GM12878 (cell line): ENCODE measurements around the gene RAI14. TPM values are rescaled to one million over a fixed set of nuclear protein-coding genes. Genes with fewer than 3 reads are reported as not detected.

Experiments used
- ATAC-seq: fragments of 200-7000 bp; cut with Tn5 transposase; 3 replicates; pipeline ENCODE4 v1.9.1; 2020; ENCODE audit warnings: mild to moderate bottlenecking, moderate library complexity
- BruUV-seq: library from RNA; stranded (reverse); fragments of 400-500 nt; replicated peaks from 2 replicates; lab custom pipeline; 2021; lab: Mats Ljungman, UMichigan
- CTCF ChIA-PET: fragments of 300-600 bp; sonication (Branson Sonifier 250); formaldehyde crosslinking; extraction: SDS; loops from one replicate; lab custom pipeline; 2021; ENCODE audit warnings: inconsistent platforms; lab: Yijun Ruan, JAX
- POLR2A ChIA-PET: fragments of 350-600 bp; formaldehyde crosslinking; extraction: SDS; loops from one replicate; lab custom pipeline; 2021; ENCODE audit warnings: inconsistent platforms; lab: Charles Lee
- RAD21 ChIA-PET: fragments of 300-600 bp; sonication (Branson Sonifier 250); formaldehyde crosslinking; loops from one replicate; lab custom pipeline; 2023; ENCODE audit warnings: antibody characterized with exemption; ENCODE audit not compliant: unreplicated experiment; lab: Charles Lee
- SMC1A ChIA-PET: fragments of 300-600 bp; sonication (Branson Sonifier 250); formaldehyde crosslinking; loops from one replicate; lab custom pipeline; 2023; ENCODE audit not compliant: unreplicated experiment, uncharacterized antibody; lab: Charles Lee
- DNase-seq: peaks from one replicate; pipeline ENCODE4 v3.0.0-alpha.2; 2011; ENCODE audit warnings: low read depth, low spot score
- FAIRE-seq: peaks from 3 replicates; lab custom pipeline; 2011; peaks lifted over from hg19 to GRCh38; lab: Jason Lieb, UNC
- H2AFZ ChIP-seq: 2 replicates; pipeline ENCODE4 v1.6.0; 2011; ENCODE audit warnings: low read depth, low read length, control low read depth; ENCODE audit not compliant: control insufficient read depth
- H3K27ac ChIP-seq: 2 replicates; pipeline ENCODE4 v1.5.1; 2011; ENCODE audit warnings: control low read depth; ENCODE audit not compliant: control insufficient read depth, insufficient read depth
- H3K27me3 ChIP-seq, 2 experiments: replicated peaks in 1 of 2; 2 replicates each; pipeline versions ENCODE4 v1.6.0 to v1.6.1; 2011; ENCODE audit warnings: low read length in 1 of 2; ENCODE audit not compliant: control insufficient read depth in 2 of 2, insufficient read depth in 2 of 2
- H3K36me3 ChIP-seq, 2 experiments: 2 replicates each; pipeline ENCODE4 v1.5.1; 2011; ENCODE audit warnings: low read length in 1 of 2; ENCODE audit not compliant: control insufficient read depth in 2 of 2, insufficient read depth in 2 of 2
- H3K4me1 ChIP-seq: 2 replicates; pipeline ENCODE4 v1.6.1; 2011; ENCODE audit warnings: mild to moderate bottlenecking, low read length, moderate library complexity, mixed read lengths; ENCODE audit not compliant: control insufficient read depth, insufficient read depth
- H3K4me2 ChIP-seq: 2 replicates; pipeline ENCODE4 v1.6.0; 2011; ENCODE audit warnings: control low read depth; ENCODE audit not compliant: control insufficient read depth, insufficient read depth
- H3K4me3 ChIP-seq: fragments of 200-600 bp; sonication (generic); 2 replicates; pipeline ENCODE4 v1.5.1; 2016
- H3K79me2 ChIP-seq: 2 replicates; pipeline ENCODE4 v1.6.0; 2011; ENCODE audit warnings: low read length; ENCODE audit not compliant: control insufficient read depth, insufficient read depth
- H3K9ac ChIP-seq: 2 replicates; pipeline ENCODE4 v1.8.0; 2011; ENCODE audit warnings: low read length, control low read depth, mixed read lengths; ENCODE audit not compliant: control insufficient read depth, insufficient read depth
- H3K9me3 ChIP-seq: replicated peaks from 3 replicates; pipeline ENCODE4 v1.5.1; 2011; ENCODE audit warnings: mild to moderate bottlenecking, low read length; ENCODE audit not compliant: control insufficient read depth, insufficient read depth
- H4K20me1 ChIP-seq: 2 replicates; pipeline ENCODE4 v1.6.0; 2011; ENCODE audit not compliant: control insufficient read depth, insufficient read depth
- DPF2 ChIP-seq: fragments of 450-650 bp; IDR thresholded peaks from 2 replicates; pipeline ENCODE4 v1.6.1; 2017; ENCODE audit warnings: mild to moderate bottlenecking
- HDAC6 ChIP-seq: fragments of 200-600 bp; sonication (generic); IDR thresholded peaks from one replicate; pipeline ENCODE4 v1.8.0; 2017; ENCODE audit warnings: antibody characterized with exemption; ENCODE audit not compliant: unreplicated experiment
- HDGF ChIP-seq: fragments of 450-650 bp; IDR thresholded peaks from 2 replicates; pipeline ENCODE4 v1.6.1; 2016; ENCODE audit warnings: antibody characterized with exemption
- IRF4 ChIP-seq: IDR thresholded peaks from 2 replicates; pipeline ENCODE4 v1.6.1; 2011; ENCODE audit warnings: low read depth, low read length
- KAT2A ChIP-seq: conservative IDR thresholded peaks from 2 replicates; pipeline ENCODE4 v1.6.1; 2011; ENCODE audit warnings: low read depth, low read length; ENCODE audit not compliant: control insufficient read depth
- MEF2B ChIP-seq: fragments of 450-650 bp; IDR thresholded peaks from 2 replicates; pipeline ENCODE4 v1.6.1; 2018; ENCODE audit warnings: mild to moderate bottlenecking, moderate library complexity; ENCODE audit not compliant: partially characterized antibody, poor library complexity, severe bottlenecking
- MXI1 ChIP-seq: fragments of 150-350 bp; IDR thresholded peaks from 2 replicates; pipeline ENCODE4 v1.6.1; 2011; ENCODE audit warnings: low read depth, mild to moderate bottlenecking, inconsistent platforms, low read length, improper control_type of control experiment
- MYC ChIP-seq: IDR thresholded peaks from 2 replicates; pipeline ENCODE4 v1.6.1; 2011; ENCODE audit warnings: mild to moderate bottlenecking, low read length, moderate library complexity, inconsistent platforms; ENCODE audit not compliant: insufficient read depth, insufficient replicate concordance, insufficient read length, severe bottlenecking
- NR2C1 ChIP-seq: fragments of 450-650 bp; IDR thresholded peaks from 2 replicates; pipeline ENCODE4 v1.6.1; 2017; ENCODE audit warnings: antibody characterized with exemption, mild to moderate bottlenecking, moderate library complexity
- RCOR1 ChIP-seq: conservative IDR thresholded peaks from 2 replicates; pipeline ENCODE4 v1.6.1; 2012; ENCODE audit warnings: low read depth, low read length, improper control_type of control experiment
- RFX5 ChIP-seq: IDR thresholded peaks from 2 replicates; pipeline ENCODE4 v1.6.1; 2011; ENCODE audit warnings: low read depth, low read length, improper control_type of control experiment
- SMC3 ChIP-seq: IDR thresholded peaks from 2 replicates; pipeline ENCODE4 v1.6.1; 2011; ENCODE audit warnings: low read length, improper control_type of control experiment, borderline replicate concordance
- SUZ12 ChIP-seq: fragments of 200-600 bp; sonication (generic); IDR thresholded peaks from one replicate; pipeline ENCODE4 v1.6.1; 2018; ENCODE audit warnings: antibody characterized with exemption, mild to moderate bottlenecking; ENCODE audit not compliant: unreplicated experiment
- WRNIP1 ChIP-seq: IDR thresholded peaks from 2 replicates; pipeline ENCODE4 v1.6.1; 2011; ENCODE audit warnings: low read depth, low read length, improper control_type of control experiment, borderline replicate concordance
- ZNF384 ChIP-seq: IDR thresholded peaks from 2 replicates; pipeline ENCODE4 v1.6.1; 2012; ENCODE audit warnings: low read depth, mild to moderate bottlenecking, low read length, improper control_type of control experiment, borderline replicate concordance
- ZSCAN29 ChIP-seq: fragments of 450-650 bp; IDR thresholded peaks from 2 replicates; pipeline ENCODE4 v1.6.1; 2017; ENCODE audit warnings: mild to moderate bottlenecking, moderate library complexity
- WGBS: methylation state at CpG from one replicate; pipeline ENCODE4 v1.1.6; 2016; ENCODE audit warnings: low lambda C conversion rate; ENCODE audit not compliant: insufficient replicate concordance, insufficient coverage; ENCODE audit errors: missing lambda C conversion rate; 5-methylcytosine and 5-hydroxymethylcytosine counted together
- in situ Hi-C: fragments of 300-500 bp; cut with MboI; formaldehyde crosslinking; loops from 9 replicates; pipeline ENCODE4 v1.14.3; 2018; ENCODE audit warnings: mixed read lengths
- intact Hi-C: fragments of 100-400 bp; cut with micrococcal nuclease; formaldehyde crosslinking; loops from one replicate; pipeline ENCODE4 v1.14.2; 2022; ENCODE audit not compliant: unreplicated experiment
- polyA plus RNA-seq, 11 experiments: library from polyadenylated mRNA; depleted of rRNA in 4 of 11; unstranded in 6 of 11; stranded (reverse) in 5 of 11; fragments of >200 nt; fragmentation: Nextera tagmentation in 4 of 11; fragmentation: Illumina TruSeq in 1 of 11; extraction: Ambion mirVana in 4 of 11; extraction: Trizol in 1 of 11; gene quantifications; 1 replicate in 1 of 11; 2 replicates in 10 of 11; pipeline versions ENCODE4 v1.2.1 to v1.2.3, GENCODE V29; 2011 to 2016; ENCODE audit warnings: inconsistent platforms in 2 of 11, missing spikeins in 2 of 11, low read depth in 1 of 11
- total RNA-seq, 4 experiments: library from RNA; depleted of rRNA in 3 of 4; stranded (reverse); fragments of >200 nt in 3 of 4; fragmentation: Illumina TruSeq in 1 of 4; extraction: Trizol in 1 of 4; gene quantifications; 2 replicates each; pipeline versions ENCODE4 v1.2.1 to v1.2.3, GENCODE V29; 2013 to 2021
- TF ChIP-seq, protein P1 (sequence below): IDR thresholded peaks from 2 replicates; pipeline ENCODE4 v1.6.1; 2012; ENCODE audit warnings: low read length, inconsistent platforms

The RAI14 gene
- total and polyA plus RNA-seq, 10 of the 15 experiments (the other 5 are each of a cell fraction or from before 2014, with no cell fraction given), result 0.18 to 4.6 (median 1.9) TPM

GRCh38 chr5:34822956-34823715, 167.0 kb downstream of the RAI14 start:
- FAIRE-seq (no peak), DNase-seq (no peak), ATAC-seq (no peak)
- ChIA-PET POLR2A (no interaction called here), RAD21 (no interaction called here), SMC1A (interaction anchor here (0.9 kb wide), 1 partner anchor 15 kb away, joined by 3 read pairs; no protein-coding TSS in a partner anchor), CTCF (interaction anchor here (0.6 to 2.1 kb wide), 4 partner anchors 10 to 200 kb away, joined by 3 to 6 read pairs (median 3); no protein-coding TSS in a partner anchor)
- H2AFZ ChIP-seq, result no peak overlapping the region; the same call in 1 of the 2 replicates
- no peaks in the 10 kb centered on the region for H4K20me1 ChIP-seq
- intact Hi-C loops, result no loop called here
- BruUV-seq, result no TSS peak
- no peak overlapping the region for H3K9ac ChIP-seq
- H3K9me3 ChIP-seq, result no peaks in the 10 kb centered on the region
- peaks cover 0 to 2% of the 10 kb centered on the region in 2 experiments; a peak in 1 of 4 replicates for H3K27me3 ChIP-seq
- no peak overlapping the region; the same call in 1 of the 2 replicates for H3K4me2 ChIP-seq
- H3K36me3 ChIP-seq, result no peaks in the 10 kb centered on the region
- TF ChIP-seq NR2C1 (no peak), WRNIP1 (no peak), RCOR1 (no peak), SMC3 (no peak), RFX5 (no peak), HDAC6 (no peak), ZNF384 (no peak), DPF2 (no peak), MYC (no peak), HDGF (no peak), KAT2A (no peak), MXI1 (no peak), SUZ12 (no peak), MEF2B (no peak), IRF4 (no peak), ZSCAN29 (no peak)
- TF ChIP-seq, protein P1, sequence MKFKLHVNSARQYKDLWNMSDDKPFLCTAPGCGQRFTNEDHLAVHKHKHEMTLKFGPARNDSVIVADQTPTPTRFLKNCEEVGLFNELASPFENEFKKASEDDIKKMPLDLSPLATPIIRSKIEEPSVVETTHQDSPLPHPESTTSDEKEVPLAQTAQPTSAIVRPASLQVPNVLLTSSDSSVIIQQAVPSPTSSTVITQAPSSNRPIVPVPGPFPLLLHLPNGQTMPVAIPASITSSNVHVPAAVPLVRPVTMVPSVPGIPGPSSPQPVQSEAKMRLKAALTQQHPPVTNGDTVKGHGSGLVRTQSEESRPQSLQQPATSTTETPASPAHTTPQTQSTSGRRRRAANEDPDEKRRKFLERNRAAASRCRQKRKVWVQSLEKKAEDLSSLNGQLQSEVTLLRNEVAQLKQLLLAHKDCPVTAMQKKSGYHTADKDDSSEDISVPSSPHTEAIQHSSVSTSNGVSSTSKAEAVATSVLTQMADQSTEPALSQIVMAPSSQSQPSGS, result no peak
- H3K79me2 ChIP-seq, result no peaks in the 10 kb centered on the region
- 45% methylated on average over 8 of the region's 8 CpGs for WGBS
- in situ Hi-C loops, result no loop called here
- no peak overlapping the region for H3K27ac ChIP-seq
- H3K4me1 ChIP-seq, result no peaks in the 10 kb centered on the region
- no peak overlapping the region for H3K4me3 ChIP-seq
